A549 (cell line): ENCODE measurements around the gene ITIH3. TPM values are rescaled to one million over a fixed set of nuclear protein-coding genes. Genes with fewer than 3 reads are reported as not detected.

Source experiments
- ATAC-seq, 2 experiments: fragments of 200-7000 bp in 1 of 2; fragments of >200 bp in 1 of 2; cut with Nextera tagmentation in 1 of 2; cut with Tn5 transposase in 1 of 2; 3 replicates each; pipeline versions ENCODE4 v1.8.0 to v1.9.1; 2018 to 2020; ENCODE audit warnings: mild to moderate bottlenecking in 1 of 2, moderate library complexity in 1 of 2
- CTCF ChIA-PET: fragments of 300-600 bp; sonication (Branson Sonifier 250); formaldehyde crosslinking; extraction: SDS; loops from one replicate; lab custom pipeline; 2021; ENCODE audit warnings: antibody characterized with exemption, inconsistent platforms; lab: Yijun Ruan, JAX
- POLR2A ChIA-PET: fragments of 350-600 bp; formaldehyde crosslinking; extraction: SDS; loops from one replicate; lab custom pipeline; 2021; ENCODE audit warnings: antibody characterized with exemption, inconsistent platforms; lab: Yijun Ruan, JAX
- DNase-seq, 2 experiments: peaks; one replicate each; pipeline versions ENCODE4 v3.0.0 to v3.0.0-alpha.2; 2011 to 2016; ENCODE audit warnings: low read depth in 1 of 2, low spot score in 1 of 2
- FAIRE-seq: peaks from 2 replicates; lab custom pipeline; 2011; peaks lifted over from hg19 to GRCh38; lab: Jason Lieb, UNC
- H3K27ac ChIP-seq, 2 experiments: fragments of >200 bp; sonication (Bioruptor Twin); formaldehyde crosslinking; 3 replicates each; pipeline ENCODE4 v1.5.1; 2016 to 2017
- H3K4me1 ChIP-seq: fragments of >200 bp; sonication (Bioruptor Twin); formaldehyde crosslinking; 3 replicates; pipeline ENCODE4 v1.6.1; 2016
- H3K4me2 ChIP-seq: fragments of >200 bp; sonication (Bioruptor Twin); formaldehyde crosslinking; 3 replicates; pipeline ENCODE4 v1.6.1; 2016
- H3K4me3 ChIP-seq: fragments of >200 bp; sonication (Bioruptor Twin); formaldehyde crosslinking; 3 replicates; pipeline ENCODE4 v1.5.1; 2016
- H3K9me3 ChIP-seq: fragments of >200 bp; sonication (Bioruptor Twin); formaldehyde crosslinking; 3 replicates; pipeline ENCODE4 v1.6.1; 2016
- CBX2 ChIP-seq: fragments of 200-600 bp; sonication (generic); IDR thresholded peaks from 2 replicates; pipeline ENCODE4 v1.6.1; 2016; ENCODE audit warnings: low read depth, mild to moderate bottlenecking, borderline replicate concordance
- CBX8 ChIP-seq: fragments of 200-600 bp; sonication (generic); IDR thresholded peaks from 2 replicates; pipeline ENCODE4 v1.6.1; 2016
- CEBPB ChIP-seq, 2 experiments: fragments of >200 bp in 1 of 2; sonication (Bioruptor Twin) in 1 of 2; formaldehyde crosslinking in 1 of 2; IDR thresholded peaks; 2 replicates each; pipeline ENCODE4 v1.6.1; 2012 to 2016
- EHMT2 ChIP-seq: fragments of 200-600 bp; sonication (generic); IDR thresholded peaks from 2 replicates; pipeline ENCODE4 v1.6.1; 2016; ENCODE audit warnings: antibody characterized with exemption, low read depth, mild to moderate bottlenecking, moderate library complexity
- FOXS1 ChIP-seq: fragments of 250-450 bp; sonication (Bioruptor Pico); IDR thresholded peaks from 2 replicates; pipeline ENCODE4 v1.5.0; 2020; ENCODE audit warnings: mild to moderate bottlenecking, moderate library complexity
- GATA3 ChIP-seq: IDR thresholded peaks from 2 replicates; pipeline ENCODE4 v1.6.1; 2012; ENCODE audit warnings: borderline replicate concordance
- HDAC2 ChIP-seq: fragments of 200-600 bp; sonication (generic); IDR thresholded peaks from 2 replicates; pipeline ENCODE4 v1.6.1; 2016
- HEYL ChIP-seq: fragments of 250-450 bp; sonication (Bioruptor Pico); IDR thresholded peaks from 2 replicates; pipeline ENCODE4 v1.8.0; 2021; ENCODE audit warnings: mild to moderate bottlenecking, moderate library complexity
- HOXA7 ChIP-seq: fragments of 250-450 bp; sonication (Bioruptor Pico); IDR thresholded peaks from 2 replicates; pipeline ENCODE4 v1.5.0; 2020; ENCODE audit warnings: mild to moderate bottlenecking, moderate library complexity
- KDM1A ChIP-seq: fragments of 200-600 bp; sonication (generic); IDR thresholded peaks from 2 replicates; pipeline ENCODE4 v1.6.1; 2016; ENCODE audit warnings: low read depth, mild to moderate bottlenecking
- MAFK ChIP-seq: fragments of 450-650 bp; IDR thresholded peaks from 2 replicates; pipeline ENCODE4 v1.6.1; 2014; ENCODE audit not compliant: partially characterized antibody
- MAZ ChIP-seq: fragments of 150-350 bp; IDR thresholded peaks from 2 replicates; pipeline ENCODE4 v1.6.1; 2014; ENCODE audit warnings: antibody characterized with exemption, low read depth, low read length, borderline replicate concordance
- NFE2L2 ChIP-seq: fragments of 150-350 bp; conservative IDR thresholded peaks from 2 replicates; pipeline ENCODE4 v1.6.1; 2014; ENCODE audit warnings: low read length
- RAD21 ChIP-seq, 2 experiments: fragments of >200 bp in 1 of 2; sonication (Bioruptor Twin) in 1 of 2; formaldehyde crosslinking in 1 of 2; IDR thresholded peaks in 1 of 2; conservative IDR thresholded peaks in 1 of 2; 2 replicates in 1 of 2; 3 replicates in 1 of 2; pipeline ENCODE4 v1.6.1; 2012 to 2018; ENCODE audit warnings: inconsistent platforms in 1 of 2
- SMC3 ChIP-seq: fragments of >200 bp; sonication (Bioruptor Twin); formaldehyde crosslinking; IDR thresholded peaks from 3 replicates; pipeline ENCODE4 v1.6.1; 2018; ENCODE audit warnings: inconsistent platforms
- SREBF2 ChIP-seq: fragments of 450-650 bp; IDR thresholded peaks from 2 replicates; pipeline ENCODE4 v1.6.1; 2014; ENCODE audit warnings: mild to moderate bottlenecking, moderate library complexity
- ZNF302 ChIP-seq: fragments of 250-450 bp; sonication (Bioruptor Pico); IDR thresholded peaks from 2 replicates; pipeline ENCODE4 v1.9.0; 2021; ENCODE audit warnings: inconsistent platforms, mild to moderate bottlenecking, moderate library complexity
- ZSCAN20 ChIP-seq: fragments of 250-450 bp; sonication (Bioruptor Pico); IDR thresholded peaks from 2 replicates; pipeline ENCODE4 v1.8.0; 2022; ENCODE audit warnings: mild to moderate bottlenecking, moderate library complexity
- WGBS: methylation state at CpG from one replicate; pipeline ENCODE4 v1.1.6; 2017; ENCODE audit errors: missing lambda C conversion rate; 5-methylcytosine and 5-hydroxymethylcytosine counted together
- polyA plus RNA-seq, 4 experiments: library from polyadenylated mRNA; depleted of rRNA in 3 of 4; stranded (reverse); fragments of >200 nt; fragmentation: RNase III in 1 of 4; extraction: RNeasy Plus Mini Kit Qiagen cat#74134 plus additional on column Dnase treatment in 1 of 4; gene quantifications; 2 replicates in 3 of 4; 3 replicates in 1 of 4; pipeline ENCODE4 v1.2.3, GENCODE V29; 2011 to 2017
- TF ChIP-seq, protein P1 (sequence below): IDR thresholded peaks from 2 replicates; pipeline ENCODE4 v1.6.1; 2012
- TF ChIP-seq, protein P2 (sequence below): fragments of >200 bp; sonication (Bioruptor Twin); formaldehyde crosslinking; IDR thresholded peaks from 2 replicates; pipeline ENCODE4 v1.6.1; 2016
- TF ChIP-seq, protein P3 (sequence below): fragments of >200 bp; sonication (Bioruptor Twin); formaldehyde crosslinking; IDR thresholded peaks from 3 replicates; pipeline ENCODE4 v1.6.1; 2016
- TF ChIP-seq, protein P4 (sequence below): fragments of 250-450 bp; sonication (Bioruptor Pico); IDR thresholded peaks from 2 replicates; pipeline ENCODE4 v1.5.0; 2020; ENCODE audit warnings: low read depth, mild to moderate bottlenecking, moderate library complexity

Gene ITIH3
- polyA plus RNA-seq, 2 of the 4 experiments (the other 2 are of a cell fraction) = 0.09 TPM; not detected in 1

DNA sequence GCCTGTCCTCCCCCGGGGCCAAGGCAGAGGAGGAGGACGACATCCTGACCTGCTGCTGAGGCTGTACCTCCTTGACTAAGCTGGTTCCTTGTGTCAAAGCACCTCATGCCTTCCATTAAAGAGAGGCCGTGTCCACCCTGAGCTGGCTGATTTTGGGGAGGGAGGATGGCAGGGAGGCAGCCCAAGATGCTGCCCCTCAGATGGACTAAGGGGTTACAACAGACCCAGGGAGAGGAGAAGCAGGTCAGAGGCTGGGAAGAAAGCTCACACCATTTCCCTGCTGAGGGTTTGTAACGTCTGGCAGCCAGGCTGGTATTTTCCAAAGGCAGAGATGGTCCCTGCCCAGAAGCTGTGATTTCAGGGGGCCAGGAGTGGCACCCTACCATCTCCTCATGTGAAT, 2.7 kb upstream of the ITIH3 start:
- DNase-seq (no peak), FAIRE-seq (no peak), ATAC-seq (no peak)
- H3K9me3 ChIP-seq = no peaks in the 10 kb centered on the region
- H3K4me2 ChIP-seq = no peak overlapping the region
- whole genome bisulfite sequencing = 37% methylated on average over 3 of the region's 4 CpGs
- CTCF ChIA-PET = interaction anchor here (1.9 to 3.6 kb wide), 3 partner anchors 9 to 29 kb away, joined by 4 to 11 read pairs (median 7); no protein-coding TSS in a partner anchor
- no peak overlapping the region for H3K4me3 ChIP-seq
- H3K27ac ChIP-seq = no peak overlapping the region
- H3K4me1 ChIP-seq = no peaks in the 10 kb centered on the region
- TF ChIP-seq ZSCAN20 (CRISPR knock-in tag) (no peak), FOXS1 (CRISPR knock-in tag) (no peak), EHMT2 (no peak), GATA3 (no peak), HEYL (CRISPR knock-in tag) (no peak), HOXA7 (CRISPR knock-in tag) (no peak), SREBF2 (no peak), ZNF302 (no peak), MAFK (no peak)
- TF ChIP-seq, protein P1, sequence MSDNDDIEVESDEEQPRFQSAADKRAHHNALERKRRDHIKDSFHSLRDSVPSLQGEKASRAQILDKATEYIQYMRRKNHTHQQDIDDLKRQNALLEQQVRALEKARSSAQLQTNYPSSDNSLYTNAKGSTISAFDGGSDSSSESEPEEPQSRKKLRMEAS = no peak
- POLR2A ChIA-PET = no interaction called here

DNA sequence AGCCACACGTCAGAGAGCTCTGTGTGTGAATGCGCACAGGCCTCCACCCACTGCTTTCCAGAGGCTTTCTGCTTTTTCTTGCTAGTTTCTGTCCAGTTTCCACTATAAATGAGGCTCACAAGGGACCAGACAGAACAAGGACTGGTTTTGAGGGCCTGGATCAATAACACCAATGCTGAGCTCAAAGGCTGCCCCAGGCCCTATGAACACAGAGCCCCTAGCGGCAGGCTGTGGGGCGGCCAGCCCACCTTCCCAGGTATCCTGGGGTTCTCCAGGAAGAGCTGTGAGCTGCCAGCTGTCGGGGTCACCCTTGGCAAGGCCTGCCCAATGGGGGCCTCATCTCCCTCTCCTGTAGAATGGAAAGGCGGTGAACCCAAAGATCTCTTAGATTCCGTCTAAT, 2.2 kb upstream of the ITIH3 start:
- DNase-seq (no peak), ATAC-seq (peak in 1 of 2 experiments; percentile 52; a peak in 3 of 6 replicates), FAIRE-seq (no peak)
- H3K4me2 ChIP-seq = no peak overlapping the region
- H3K9me3 ChIP-seq = no peaks in the 10 kb centered on the region
- no peak overlapping the region for H3K4me3 ChIP-seq
- H3K27ac ChIP-seq = no peak overlapping the region
- WGBS = 100% methylated on average over 3 of the region's 7 CpGs
- TF ChIP-seq, protein P2, sequence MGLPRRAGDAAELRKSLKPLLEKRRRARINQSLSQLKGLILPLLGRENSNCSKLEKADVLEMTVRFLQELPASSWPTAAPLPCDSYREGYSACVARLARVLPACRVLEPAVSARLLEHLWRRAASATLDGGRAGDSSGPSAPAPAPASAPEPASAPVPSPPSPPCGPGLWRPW = no peak
- TF ChIP-seq SMC3 (no peak), HDAC2 (no peak)
- POLR2A ChIA-PET = no interaction called here
- no peaks in the 10 kb centered on the region for H3K4me1 ChIP-seq
- CTCF ChIA-PET = interaction anchor here (1.9 to 3.6 kb wide), 3 partner anchors 9 to 28 kb away, joined by 4 to 11 read pairs (median 7); no protein-coding TSS in a partner anchor

DNA sequence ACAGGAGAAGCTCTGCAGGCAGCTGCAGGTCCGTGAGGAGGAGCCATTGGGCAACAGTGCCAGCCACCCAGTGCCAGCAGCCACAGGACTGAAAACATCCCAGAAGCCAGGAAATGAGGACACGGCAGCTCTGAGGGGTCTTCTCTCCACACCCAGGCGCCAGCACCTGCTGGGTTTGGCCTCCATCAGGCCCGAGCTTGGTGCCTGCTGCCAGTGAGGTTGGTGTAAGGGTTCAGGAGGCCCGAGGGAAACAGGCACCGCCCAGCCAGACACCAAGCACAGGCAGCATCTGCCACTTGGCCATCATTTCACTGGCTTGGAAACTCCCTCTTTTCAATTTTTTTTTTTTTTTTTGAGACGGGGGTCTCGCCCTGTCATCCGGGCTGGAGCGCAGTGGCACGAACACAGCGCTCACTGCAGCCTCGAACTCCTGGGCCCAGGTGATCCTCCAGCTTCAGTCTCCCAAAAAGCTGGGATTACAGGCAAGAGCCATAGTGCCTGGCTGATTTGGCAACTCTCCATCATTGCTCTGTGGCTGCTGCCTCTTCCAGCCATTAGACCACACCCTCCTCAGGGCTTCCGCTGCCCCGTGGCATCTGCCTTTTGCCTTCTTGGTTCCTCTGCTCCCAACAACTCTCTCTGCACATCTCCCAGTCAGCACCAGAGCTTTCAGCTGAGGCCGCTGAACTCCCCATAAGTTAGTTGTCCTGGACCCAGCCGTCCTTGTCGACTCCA, 1.5 kb upstream of the ITIH3 start:
- Histone ChIP-seq H3K4me1 (no peaks in the 10 kb centered on the region), H3K4me2 (no peak overlapping the region), H3K4me3 (no peak overlapping the region), H3K9me3 (no peaks in the 10 kb centered on the region), H3K27ac (no peak overlapping the region)
- ATAC-seq (no peak), FAIRE-seq (no peak), DNase-seq (no peak)
- CTCF ChIA-PET = interaction anchor here (0.6 to 3.6 kb wide), 4 partner anchors 10 to 191 kb away, joined by 3 to 11 read pairs (median 6); no protein-coding TSS in a partner anchor
- WGBS = 54% methylated on average over 15 of the region's 18 CpGs
- TF ChIP-seq RAD21 (conservative IDR thresholded peaks at IDR 0.05 in 1 of 2, IDR thresholded peaks at IDR 0.05 in 1 of 2) (no peak), HOXA7 (CRISPR knock-in tag) (no peak), SMC3 (no peak), NFE2L2 (no peak), CBX8 (no peak), CEBPB (IDR thresholded peaks at IDR 0.05) (no peak), KDM1A (no peak)
- POLR2A ChIA-PET = no interaction called here

DNA sequence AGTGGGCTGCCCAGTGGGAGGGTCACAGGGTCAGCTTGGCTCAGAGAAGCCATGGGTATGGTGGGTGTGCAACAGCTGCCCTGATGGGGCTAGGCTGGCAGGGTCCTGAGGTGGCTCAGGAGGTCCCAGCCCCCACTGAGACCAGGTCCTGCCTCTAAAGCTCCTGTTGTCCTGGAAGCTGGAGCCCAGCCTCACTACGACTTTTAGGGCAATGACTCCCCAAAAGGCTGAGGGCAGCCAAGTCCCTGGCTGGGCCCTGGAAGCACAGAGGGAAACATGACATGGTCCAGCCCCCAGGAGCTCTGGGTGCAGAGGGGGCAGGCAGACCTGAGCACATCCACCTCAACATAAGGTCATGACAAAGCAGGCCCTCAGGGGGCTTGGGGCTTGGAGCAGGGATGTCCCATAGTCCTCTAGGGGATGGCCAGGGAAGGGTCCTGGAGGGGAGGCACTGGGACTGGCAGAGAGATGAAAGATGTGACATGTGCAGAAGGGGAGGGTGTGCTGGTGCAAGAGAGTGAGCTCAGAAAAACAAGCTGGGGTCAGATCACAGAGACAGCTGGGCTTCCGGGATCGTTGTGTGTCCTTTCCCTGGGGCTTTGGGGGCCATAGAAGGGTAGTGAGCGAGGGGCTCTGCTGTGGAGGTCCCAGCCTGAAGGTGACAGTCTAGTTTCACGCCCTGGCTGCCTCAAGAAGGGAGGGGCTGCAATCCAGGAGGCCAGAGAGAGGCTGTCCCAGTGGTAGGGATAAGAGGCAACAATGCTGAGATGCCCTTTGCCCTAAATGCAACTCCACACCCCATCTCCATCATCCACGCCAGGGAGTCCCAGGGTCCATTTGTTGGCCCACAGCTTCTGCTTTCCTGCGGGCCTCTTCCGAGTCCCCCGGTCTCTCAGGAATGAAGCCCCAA, 639 bp upstream of the ITIH3 start:
- WGBS = 58% methylated on average over 5 of the region's 9 CpGs
- Histone ChIP-seq H3K4me2 (no peak overlapping the region), H3K9me3 (no peaks in the 10 kb centered on the region), H3K4me1 (no peaks in the 10 kb centered on the region), H3K27ac (no peak overlapping the region), H3K4me3 (no peak overlapping the region)
- ChIA-PET POLR2A (no interaction called here), CTCF (interaction anchor here (0.6 to 3.6 kb wide), 3 partner anchors 22 to 192 kb away, joined by 3 to 11 read pairs (median 3); no protein-coding TSS in a partner anchor)
- DNase-seq (no peak), FAIRE-seq (no peak), ATAC-seq (no peak)
- TF ChIP-seq CBX2 (no peak), MAFK (no peak), HOXA7 (CRISPR knock-in tag) (no peak), SMC3 (no peak), MAZ (no peak)
- TF ChIP-seq, protein P2 = no peak
- TF ChIP-seq, protein P3, sequence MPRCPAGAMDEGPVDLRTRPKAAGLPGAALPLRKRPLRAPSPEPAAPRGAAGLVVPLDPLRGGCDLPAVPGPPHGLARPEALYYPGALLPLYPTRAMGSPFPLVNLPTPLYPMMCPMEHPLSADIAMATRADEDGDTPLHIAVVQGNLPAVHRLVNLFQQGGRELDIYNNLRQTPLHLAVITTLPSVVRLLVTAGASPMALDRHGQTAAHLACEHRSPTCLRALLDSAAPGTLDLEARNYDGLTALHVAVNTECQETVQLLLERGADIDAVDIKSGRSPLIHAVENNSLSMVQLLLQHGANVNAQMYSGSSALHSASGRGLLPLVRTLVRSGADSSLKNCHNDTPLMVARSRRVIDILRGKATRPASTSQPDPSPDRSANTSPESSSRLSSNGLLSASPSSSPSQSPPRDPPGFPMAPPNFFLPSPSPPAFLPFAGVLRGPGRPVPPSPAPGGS = no peak
- TF ChIP-seq, protein P4, sequence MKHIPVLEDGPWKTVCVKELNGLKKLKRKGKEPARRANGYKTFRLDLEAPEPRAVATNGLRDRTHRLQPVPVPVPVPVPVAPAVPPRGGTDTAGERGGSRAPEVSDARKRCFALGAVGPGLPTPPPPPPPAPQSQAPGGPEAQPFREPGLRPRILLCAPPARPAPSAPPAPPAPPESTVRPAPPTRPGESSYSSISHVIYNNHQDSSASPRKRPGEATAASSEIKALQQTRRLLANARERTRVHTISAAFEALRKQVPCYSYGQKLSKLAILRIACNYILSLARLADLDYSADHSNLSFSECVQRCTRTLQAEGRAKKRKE (CRISPR knock-in tag) = no peak
